ENCODE results near the gene TRPV2.
"Not testable (repeated sequence)": the region's sequence is repeated elsewhere in the genome, so short reads cannot be mapped to it uniquely, and the experiment has no call there.

TRPV2 gene

DNA sequence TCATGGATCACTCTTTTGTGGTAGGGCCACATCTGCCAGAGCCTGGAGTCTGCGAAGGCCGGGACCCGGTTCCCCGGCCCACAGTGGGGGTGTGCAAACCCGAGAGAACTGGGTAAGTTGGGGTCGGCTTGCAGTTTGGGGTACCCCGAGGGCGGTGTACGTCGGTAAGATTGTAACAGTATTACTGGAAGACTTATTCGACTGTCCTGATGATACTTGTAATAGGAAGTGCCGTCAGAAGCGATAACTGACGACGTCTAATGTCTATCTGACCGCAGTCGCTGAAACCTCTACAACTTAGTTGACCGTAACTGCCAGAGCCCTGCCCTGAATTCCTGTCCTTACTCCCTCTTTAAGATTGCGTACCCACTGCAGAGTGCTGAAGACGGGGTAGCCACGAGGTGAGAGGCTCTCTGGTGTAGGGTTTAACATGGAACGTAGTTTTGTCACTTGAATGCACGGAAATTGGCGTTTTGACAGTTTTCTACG, 24.0 kb downstream of the TRPV2 start:
- DNase-seq (ENCODE audit: low read depth, low spot score), result no peak
- H3K4me3 ChIP-seq (ENCODE audit: low read depth, low read length), result peak overlapping the region; percentile 98
- in situ Hi-C loops (cut with HindIII; ENCODE audit: low sequenced_read_pairs), result no loop called here
- TF ChIP-seq, protein P1, sequence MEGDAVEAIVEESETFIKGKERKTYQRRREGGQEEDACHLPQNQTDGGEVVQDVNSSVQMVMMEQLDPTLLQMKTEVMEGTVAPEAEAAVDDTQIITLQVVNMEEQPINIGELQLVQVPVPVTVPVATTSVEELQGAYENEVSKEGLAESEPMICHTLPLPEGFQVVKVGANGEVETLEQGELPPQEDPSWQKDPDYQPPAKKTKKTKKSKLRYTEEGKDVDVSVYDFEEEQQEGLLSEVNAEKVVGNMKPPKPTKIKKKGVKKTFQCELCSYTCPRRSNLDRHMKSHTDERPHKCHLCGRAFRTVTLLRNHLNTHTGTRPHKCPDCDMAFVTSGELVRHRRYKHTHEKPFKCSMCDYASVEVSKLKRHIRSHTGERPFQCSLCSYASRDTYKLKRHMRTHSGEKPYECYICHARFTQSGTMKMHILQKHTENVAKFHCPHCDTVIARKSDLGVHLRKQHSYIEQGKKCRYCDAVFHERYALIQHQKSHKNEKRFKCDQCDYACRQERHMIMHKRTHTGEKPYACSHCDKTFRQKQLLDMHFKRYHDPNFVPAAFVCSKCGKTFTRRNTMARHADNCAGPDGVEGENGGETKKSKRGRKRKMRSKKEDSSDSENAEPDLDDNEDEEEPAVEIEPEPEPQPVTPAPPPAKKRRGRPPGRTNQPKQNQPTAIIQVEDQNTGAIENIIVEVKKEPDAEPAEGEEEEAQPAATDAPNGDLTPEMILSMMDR (IDR thresholded peaks at IDR 0.05; ENCODE audit: low read depth, low read length), result no peak

DNA sequence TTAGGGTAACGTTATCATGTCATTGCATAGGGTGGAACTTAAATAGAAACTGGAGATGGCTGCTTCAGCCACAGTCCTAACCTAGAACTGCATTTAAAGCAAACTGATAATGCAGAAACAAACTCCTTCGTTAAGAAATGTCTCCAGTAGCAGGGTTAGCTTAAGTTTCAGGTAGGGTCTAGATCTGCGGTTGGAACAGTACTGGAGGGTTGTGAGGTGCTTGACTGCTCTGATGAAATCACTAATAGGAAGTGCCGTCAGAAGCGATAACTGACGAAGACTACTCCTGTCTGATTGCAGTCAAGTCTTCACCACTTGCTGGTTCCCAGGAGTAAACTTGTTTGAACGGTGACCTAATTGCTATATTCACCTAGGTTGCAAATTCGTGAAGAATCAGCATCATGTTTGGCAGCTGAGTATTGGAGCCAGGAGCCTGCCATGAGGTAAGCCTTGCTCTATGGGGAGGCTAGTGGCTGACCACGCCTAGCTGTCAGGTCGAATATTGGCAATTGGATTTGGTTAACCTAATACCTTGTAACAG, 24.5 kb downstream of the TRPV2 start:
- in situ Hi-C loops (cut with HindIII; ENCODE audit: low sequenced_read_pairs), result no loop called here
- DNase-seq (ENCODE audit: low read depth, low spot score), result no peak
- peak overlapping the region; percentile 98 for H3K4me3 ChIP-seq (ENCODE audit: low read depth, low read length)

DNA sequence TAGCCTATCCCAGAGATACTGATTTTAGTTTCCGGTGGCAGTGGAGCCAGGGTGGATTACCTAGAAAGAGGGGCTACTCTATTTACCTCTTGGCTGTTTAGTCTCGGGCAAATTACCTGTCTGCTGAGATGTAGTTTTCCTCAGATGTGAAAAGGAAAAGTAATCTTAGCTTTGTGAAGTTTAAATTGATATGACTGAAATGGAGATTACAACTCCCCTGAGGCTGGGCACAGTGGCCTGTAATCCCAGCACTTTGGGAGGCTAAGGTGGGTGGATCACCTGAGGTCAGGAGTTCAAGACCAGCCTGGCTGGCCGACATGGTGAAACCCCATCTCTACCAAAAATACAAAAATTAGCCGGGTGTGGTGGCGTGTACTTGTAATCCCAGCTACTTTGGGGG, 25.0 kb downstream of the TRPV2 start:
- DNase-seq (ENCODE audit: low read depth, low spot score); in situ Hi-C loops (cut with HindIII; ENCODE audit: low sequenced_read_pairs): not testable (repeated sequence)
- H3K4me3 ChIP-seq (ENCODE audit: low read depth, low read length), result peak overlapping the region; percentile 98

More for the DNA sequence above, 24.5 kb downstream of the TRPV2 start:
- TF ChIP-seq, protein P1 (IDR thresholded peaks at IDR 0.05; ENCODE audit: low read depth, low read length), result no peak

DNA sequence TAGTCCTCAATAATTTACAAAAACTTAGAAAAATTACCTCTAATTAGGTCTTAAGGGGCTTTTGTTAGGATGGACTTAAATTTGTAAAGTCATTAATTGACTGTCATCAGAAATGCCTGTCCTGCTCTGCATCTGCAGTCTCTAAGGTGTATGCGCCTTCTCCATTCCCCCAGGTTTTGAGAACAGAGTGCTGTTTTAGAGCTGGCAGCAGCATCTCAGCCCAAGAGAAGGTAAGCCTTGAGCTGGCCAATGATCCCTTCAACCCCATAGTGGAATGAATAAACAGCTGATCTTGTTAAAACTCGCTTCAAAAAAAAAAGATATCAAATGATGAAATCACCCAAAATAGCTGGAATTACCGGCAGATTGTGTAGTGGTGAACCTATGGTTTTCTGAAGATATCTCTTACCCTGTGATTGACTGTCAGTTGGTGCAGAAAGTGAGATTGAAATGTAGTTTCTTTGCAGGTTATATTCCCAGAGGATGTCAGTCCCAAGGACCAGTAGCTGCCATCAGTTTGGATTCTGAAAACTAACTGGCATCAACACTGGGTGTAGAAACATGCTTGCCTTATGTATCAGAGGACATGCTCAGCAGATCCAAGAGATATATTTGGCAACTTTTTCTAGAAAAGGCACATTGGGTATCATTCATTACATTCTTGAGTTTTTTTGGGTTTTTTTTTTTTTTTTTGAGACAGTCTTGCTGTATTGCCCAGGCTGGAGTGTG, 25.7 kb downstream of the TRPV2 start:
- no peak for DNase-seq (ENCODE audit: low read depth, low spot score)
- TF ChIP-seq, protein P1 (IDR thresholded peaks at IDR 0.05; ENCODE audit: low read depth, low read length), result no peak
- in situ Hi-C loops (cut with HindIII; ENCODE audit: low sequenced_read_pairs), result no loop called here
- H3K4me3 ChIP-seq (ENCODE audit: low read depth, low read length), result peak overlapping the region; percentile 98

DNA sequence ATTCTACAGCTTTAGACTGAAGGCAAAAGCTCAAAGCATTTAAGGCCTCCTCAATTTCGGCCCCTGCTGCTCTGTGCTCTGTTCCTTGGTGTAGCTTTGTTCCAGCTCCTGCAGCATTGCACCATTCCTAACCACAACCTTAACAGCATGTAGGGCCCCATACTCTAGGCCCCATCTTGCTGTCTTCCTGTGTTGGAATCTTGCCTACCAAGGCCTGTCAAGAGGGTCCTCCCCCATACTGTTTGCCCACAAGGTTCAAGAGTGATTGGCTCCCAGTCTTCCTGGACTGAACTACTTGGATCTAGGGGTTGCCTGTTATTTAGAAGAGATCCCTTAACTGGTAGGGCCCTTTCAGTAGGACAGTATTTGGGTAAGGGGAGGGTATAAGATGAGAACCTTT, 26.8 kb downstream of the TRPV2 start:
- in situ Hi-C loops (cut with HindIII; ENCODE audit: low sequenced_read_pairs), result no loop called here
- TF ChIP-seq, protein P1 (IDR thresholded peaks at IDR 0.05; ENCODE audit: low read depth, low read length), result no peak
- H3K4me3 ChIP-seq (ENCODE audit: low read depth, low read length), result peak overlapping the region; percentile 13
- peak; percentile 35 for DNase-seq (ENCODE audit: low read depth, low spot score)

DNA sequence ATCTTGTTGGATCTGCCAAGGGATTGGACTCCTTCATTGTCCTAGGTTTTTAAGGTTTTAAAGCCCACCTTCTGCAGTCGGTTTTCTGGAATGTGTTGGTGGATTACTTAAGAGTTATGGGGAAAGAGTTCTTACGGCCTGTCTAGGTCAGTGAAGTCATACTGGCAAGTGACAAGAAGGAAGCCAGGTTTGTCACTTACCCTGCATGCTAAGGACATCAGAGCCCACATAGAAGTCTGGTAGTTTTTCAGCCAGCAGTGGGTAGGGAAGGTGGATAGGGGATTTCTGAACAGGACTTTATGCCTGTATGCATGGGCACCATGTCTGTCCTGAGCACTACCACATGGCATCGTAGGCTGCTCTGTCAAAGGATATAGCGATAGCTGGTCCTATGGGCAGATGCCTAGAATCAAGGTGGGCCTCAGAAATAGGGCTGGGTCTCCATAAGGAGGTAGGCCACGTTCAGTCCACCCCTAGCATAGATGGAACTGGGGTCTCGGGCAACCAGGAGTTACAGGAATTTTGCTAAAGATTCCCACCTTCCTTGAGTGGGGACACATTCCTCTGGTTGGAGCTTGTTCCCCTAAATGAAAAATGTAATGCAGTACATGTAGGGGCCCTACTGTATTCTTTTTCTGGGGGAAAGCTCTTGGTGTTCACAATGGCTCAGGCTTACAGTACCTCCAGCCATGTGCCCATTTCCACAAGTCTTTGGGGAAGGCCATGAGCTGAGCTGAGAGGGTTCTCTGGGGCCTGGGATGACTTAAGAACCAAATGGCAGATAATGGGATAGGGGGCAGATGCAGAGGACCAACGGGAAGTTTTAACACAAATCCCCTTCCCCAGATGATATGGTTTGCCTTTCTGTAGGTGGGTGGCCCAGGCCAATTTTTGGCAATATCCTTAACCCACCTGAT, 27.5 kb downstream of the TRPV2 start:
- in situ Hi-C loops (cut with HindIII; ENCODE audit: low sequenced_read_pairs), result no loop called here
- TF ChIP-seq, protein P1 (IDR thresholded peaks at IDR 0.05; ENCODE audit: low read depth, low read length), result no peak
- DNase-seq (ENCODE audit: low read depth, low spot score), result no peak
- no peak overlapping the region for H3K4me3 ChIP-seq (ENCODE audit: low read depth, low read length)
